GM18502 (cell line): ENCODE data around the gene ADH1B.
"Not testable (repeated sequence)": the region's sequence is repeated elsewhere in the genome, so short reads cannot be mapped to it uniquely, and the experiment has no call there.

Experiments
- ATAC-seq: cut with Tn5 transposase; IDR thresholded peaks from one replicate; pipeline ENCODE4 v1.9.1; 2021; ENCODE audit warnings: mild to moderate bottlenecking; ENCODE audit not compliant: unreplicated experiment, poor library complexity

ADH1B gene

DNA sequence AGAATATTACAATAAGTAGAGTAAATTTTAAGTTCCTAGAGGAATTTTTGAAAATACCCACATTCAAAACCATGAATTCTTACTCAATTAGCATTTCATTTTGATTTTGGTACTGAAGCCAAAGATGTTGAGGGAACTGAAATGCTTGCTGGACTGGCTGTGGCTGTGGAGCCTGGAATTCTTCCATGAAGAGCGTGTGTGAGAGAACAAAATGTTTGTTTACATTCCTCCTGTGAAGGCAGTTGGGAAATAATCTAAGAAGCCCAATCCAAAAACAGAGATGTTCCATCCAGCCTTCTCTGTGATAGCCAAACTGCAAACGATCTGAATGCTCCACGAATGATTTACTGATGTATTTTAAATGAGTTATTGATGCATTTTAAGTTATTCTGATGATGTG is 3.8 kb upstream of the ADH1B start:
- ATAC-seq, result no peak

DNA sequence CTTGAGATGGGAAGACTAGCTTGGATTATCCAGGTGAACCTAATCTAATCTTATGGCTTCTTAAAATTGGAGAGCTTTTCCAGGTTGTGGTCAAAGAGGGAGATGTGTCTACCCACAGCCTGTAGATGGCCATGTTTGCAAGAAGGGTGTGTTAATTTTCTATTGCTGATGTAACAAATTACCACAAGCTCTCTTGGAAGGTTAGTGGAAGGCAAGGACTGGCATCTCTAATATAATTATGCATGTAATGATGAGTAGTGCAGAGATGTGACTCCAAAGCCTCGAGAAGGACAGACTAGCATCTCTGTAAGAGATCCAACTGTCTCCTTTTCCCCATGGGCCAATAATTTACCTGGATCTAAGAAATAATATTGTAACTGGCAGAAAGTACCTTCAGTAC is 3.2 kb upstream of the ADH1B start:
- no peak for ATAC-seq

DNA sequence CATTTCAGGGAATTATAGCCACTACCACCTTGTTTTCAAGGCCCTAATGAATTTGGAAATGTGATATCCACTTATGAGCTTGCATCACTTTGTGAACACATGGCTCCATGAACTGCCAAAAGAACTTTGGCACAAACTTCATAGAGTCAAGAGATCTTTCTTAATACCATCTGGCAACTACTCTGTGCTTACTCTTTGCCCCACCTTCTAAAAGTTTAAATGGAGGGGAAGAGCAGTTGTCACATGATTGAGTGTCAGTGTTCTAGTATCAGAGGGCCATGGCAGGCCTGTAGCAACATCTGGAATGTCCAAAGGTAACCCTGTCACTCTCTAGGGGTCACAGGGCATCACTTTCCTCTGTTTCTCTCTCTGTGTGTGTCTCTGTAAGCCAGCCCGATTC is 2.6 kb upstream of the ADH1B start:
- ATAC-seq, result no peak

DNA sequence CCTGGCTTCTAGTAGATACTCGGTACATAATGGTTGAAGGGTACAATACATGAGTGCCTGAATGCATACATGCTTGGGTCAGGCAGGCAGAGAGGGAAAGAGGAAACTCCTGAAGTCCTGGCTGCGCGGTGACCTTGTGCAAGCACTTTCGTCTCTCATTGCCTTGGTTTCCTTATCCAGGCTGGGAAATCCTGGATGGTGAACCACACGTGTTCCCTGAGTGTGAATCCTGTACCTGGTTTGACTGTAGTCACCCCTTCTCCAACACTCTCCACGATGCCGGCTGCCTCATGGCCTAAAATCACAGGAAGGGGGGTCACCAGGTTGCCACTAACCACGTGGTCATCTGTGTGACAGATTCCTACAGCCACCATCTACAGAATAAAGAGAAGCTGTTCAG is 3.4 kb downstream of the ADH1B start:
- not testable (repeated sequence) for ATAC-seq

DNA sequence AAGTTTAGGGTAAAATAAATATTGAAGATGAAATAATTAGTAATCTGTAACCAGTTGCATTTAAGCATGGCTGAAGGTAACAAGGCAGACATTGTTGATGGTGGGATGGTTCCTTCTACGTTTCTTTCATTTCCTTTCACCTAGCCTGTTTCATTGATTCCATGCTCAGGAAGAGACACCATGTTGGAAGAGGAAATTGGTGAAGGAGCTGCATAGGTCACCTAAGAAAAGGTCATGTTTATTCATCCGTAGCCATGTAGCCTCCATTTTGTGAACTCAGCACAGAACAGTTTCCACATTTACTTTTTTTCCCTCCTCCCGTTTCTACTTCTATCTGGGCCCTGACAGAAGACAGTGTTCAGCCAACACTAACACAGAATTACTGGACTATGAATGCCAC is 3.8 kb downstream of the ADH1B start:
- no peak for ATAC-seq

DNA sequence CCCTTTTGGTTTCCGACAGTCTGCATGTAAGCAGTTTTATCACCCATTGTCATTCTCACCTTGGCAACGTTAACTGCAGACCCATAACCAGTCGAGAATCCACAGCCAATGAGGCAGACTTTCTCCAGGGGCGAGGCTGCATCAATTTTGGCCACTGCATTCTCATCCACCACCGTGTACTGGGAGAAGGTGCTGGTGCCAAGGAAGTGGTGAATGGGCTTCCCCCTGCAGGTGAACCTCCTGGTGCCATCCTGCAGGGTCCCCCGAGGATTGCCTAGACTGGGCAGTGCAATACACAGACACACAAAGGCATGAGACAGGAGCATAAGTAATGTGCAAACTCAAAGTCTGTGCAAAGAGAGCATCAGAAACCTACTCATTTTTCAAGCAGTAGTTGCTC is 5.4 kb downstream of the ADH1B start:
- no peak for ATAC-seq

DNA sequence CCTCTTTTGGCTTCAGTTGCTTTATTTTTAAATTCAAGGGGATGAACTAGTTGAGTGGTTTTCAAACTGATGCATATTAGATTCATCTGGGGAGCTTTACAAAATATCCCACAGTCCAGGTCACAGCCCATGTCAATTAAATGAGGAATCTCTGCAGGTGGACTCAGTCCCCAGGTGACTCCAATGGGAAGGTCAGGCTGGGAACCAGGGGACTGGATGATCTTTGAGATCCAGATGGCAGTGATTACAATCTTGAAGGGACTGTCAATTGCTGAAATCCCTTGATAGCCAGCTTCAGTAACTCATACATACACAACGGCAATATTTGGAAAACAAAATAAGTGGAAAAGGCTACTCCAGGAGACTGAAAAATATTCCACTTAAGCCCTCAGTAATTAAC is 7.0 kb downstream of the ADH1B start:
- no peak for ATAC-seq

DNA sequence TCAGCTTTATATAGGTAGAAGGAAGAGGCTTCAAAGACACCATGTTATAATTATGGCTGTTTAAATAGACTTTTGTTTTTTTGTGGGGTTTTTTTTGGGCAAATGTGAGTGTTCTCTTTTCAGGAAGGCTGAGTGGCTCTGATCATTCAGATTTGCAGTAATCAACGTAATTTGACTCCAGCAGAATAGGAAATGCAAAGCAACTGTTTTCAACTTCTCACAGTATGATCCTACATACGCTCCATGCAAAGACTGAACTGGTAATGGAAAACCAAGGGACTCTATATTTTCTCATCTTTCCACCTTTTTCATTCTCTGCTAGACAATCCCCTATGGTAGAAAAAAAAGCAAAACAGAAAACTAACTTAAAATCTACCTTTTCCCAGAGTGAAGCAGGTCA is 10.8 kb downstream of the ADH1B start:
- no peak for ATAC-seq

DNA sequence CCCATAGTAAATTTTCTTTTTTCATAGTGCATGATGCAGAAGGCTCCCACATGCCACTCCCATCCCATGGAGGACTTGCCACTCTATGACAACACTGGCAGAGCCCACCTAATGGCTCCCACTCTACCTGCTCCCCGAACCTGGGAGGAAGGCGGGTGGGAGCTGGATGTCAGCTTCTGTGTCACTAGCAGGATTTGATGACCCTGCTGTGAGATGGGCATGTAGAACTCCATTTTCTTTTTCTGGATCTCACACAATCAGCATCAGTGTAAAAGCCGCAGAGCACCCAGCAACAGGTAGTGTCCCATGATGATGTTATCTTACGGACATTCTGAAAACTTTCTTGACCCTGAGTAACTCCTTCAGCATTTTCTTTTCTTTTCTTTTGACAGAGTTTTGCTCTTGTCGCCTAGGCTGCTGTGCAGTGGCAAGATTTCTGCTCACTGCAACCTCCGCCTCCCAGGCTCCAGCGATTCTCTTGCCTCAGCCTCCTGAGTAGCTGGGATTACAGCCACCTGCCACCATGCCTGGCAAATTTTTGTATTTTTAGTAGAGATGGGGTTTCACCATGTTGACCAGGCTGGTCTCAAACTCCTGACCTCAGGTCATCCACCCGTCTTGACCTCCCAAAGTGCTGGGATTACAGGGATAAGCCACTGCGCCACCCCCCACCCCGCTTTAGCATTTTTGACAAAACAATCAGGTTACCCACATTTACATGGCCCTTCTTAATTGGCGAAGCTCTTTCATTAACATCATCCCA is 15.4 kb downstream of the ADH1B start:
- no peak for ATAC-seq

DNA sequence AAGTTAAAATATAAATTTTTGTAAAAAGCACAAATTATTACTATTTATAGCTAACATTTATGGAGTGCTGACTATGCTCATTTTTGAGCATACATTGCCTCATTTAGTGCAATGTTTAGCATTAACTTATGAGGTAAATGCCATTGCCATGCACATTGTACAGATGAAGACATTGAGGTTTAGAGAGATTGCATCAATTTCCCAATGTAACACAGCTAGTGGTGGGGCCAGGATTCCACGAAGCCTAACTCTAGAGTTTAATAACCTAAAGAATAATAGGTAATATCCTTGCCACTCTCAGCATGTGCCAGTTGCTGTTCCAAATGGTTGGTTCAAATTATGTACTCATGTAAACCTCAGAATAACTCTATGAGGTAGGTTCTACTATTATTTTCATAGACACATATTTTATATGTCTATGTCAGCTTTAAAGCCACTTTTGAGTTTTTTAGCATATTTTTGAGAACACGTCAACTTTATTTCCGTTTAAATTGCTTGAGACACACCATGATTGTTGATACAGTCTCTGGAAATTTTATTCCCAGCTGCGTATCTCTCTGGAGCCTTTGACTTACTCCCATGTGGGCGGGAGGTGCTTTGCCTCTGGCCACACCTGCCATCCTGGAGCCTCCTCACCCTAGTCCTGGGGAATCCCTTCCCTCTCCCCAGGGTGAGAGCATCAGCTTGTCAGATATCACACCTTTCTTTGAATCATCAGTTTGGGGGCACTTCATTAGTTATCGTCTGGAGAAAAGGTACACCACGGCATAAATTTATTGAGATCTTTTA is 19.6 kb downstream of the ADH1B start:
- no peak for ATAC-seq

DNA sequence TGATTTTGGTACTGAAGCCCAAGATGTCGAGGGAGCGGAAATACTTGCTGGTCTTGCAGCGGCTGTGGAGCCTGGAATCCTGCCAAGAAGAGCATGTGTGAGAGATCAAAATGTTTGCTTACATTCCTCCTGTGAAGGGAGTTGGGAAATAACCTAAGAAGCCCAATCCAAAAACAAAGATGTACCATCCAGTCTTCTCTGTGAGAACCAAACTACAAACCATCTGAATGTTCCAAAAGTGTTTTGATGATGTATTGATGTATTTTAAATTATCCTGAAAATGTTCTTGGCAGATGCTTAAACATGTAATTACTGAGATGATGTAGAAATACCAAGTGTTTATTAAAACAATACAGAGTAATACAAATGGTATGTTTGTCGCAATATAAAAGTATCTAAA is 20.3 kb downstream of the ADH1B start:
- ATAC-seq, result no peak

DNA sequence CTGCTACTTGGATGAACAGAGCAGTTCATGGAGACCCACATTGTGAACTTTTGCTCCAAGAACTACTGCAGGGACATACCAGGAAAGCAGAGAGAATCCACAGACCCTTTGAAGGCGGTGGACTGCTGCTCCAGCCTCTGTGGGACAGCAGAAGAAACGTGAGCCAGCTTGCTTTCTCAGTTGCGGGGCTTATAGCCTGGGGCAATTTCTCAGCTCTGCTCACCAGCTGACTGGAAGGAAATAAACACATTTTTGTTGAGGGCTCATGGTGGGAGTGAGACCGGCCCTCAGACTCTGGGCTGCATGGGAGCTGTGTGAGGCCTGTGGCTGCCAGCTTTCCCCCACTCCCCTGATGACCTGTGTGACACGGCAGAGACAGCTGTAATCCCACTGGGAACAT is 27.8 kb downstream of the ADH1B start:
- ATAC-seq, result no peak

DNA sequence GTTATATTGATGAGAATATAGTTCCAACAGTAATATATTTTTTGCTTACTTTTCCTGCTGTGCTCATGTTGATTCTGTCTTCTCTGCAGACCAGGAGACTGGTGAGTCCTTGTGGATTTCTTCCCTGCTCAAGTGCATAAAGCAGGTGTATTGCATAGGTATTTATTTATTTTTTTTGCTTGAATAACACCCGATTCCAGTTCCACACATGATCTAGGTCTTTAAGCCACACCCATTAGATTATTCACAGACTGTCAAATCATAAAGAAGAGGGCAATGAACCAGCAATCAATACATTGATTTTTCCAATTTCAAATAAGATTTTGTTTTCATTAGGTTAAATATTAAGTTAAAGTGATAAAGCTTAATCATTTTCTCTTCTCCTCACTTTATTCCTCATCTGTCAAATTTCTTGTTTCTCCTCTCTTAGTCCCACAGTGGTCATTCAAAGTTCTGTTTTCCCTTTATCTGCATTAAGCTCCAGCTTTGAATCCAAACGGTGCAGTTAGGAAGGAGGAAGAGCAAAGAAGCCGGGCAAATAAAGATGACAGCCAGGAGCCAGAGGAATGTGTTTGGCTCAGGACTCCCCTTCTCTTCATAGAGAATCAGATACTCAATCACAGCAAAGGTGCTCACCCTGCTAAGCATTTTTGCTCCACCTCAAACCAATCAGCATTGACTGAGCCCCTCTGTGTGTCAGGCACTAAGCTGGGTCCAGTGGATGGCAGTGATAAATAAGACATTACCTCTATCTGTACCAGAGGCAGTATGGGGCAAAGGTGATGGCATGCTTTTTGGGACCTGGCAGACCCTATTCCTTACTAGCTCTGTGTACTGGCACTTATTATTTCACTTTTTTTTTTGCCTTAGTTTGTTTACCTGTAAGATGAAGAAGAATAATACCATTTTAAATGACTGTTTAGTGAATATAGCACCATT is 30.1 kb downstream of the ADH1B start, which contains the start of gene ADH1A:
Gene ADH1A, minus strand, starts transcription at position 138 of the 939 bp plus-strand sequence. Its CDS starts 71 bp downstream, at position 67.
- ATAC-seq, result no peak

DNA sequence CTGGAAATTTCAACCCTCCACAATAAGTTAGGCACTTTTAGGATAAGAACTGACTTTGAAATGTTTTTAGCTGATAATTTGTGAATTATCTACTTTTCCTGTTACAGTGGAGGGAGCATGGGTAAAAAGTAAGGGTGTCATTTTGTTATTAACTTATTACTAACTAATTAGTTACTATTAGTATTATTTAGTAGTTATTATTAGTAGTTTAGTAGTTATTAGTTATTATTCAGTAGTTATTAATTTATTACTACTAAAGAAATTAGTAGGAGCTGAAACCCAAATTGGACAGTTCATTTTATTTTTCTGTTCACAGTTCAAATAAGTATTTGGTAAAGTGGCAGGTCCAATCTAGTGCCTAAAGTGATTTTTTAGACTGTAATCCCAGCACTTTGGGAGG is 35.8 kb downstream of the ADH1B start:
- no peak for ATAC-seq

DNA sequence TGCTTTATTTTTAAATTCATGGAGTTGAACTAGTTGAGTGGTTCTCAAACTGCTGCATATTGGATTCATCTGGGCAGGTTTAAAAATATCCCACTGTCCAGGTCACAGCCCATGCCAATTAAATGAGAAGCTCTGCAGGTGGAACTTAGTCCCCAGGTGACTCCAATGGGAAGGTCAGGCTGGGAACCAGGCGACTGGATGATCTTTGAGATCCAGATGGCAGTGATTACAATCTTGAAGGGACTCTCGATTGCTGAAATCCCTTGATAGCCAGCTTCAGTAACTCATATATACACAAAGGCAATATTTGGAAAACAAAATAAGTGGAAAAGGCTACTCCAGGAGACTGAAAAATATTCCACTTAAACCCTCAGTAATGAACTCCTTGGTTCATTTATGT is 38.5 kb downstream of the ADH1B start:
- no peak for ATAC-seq

DNA sequence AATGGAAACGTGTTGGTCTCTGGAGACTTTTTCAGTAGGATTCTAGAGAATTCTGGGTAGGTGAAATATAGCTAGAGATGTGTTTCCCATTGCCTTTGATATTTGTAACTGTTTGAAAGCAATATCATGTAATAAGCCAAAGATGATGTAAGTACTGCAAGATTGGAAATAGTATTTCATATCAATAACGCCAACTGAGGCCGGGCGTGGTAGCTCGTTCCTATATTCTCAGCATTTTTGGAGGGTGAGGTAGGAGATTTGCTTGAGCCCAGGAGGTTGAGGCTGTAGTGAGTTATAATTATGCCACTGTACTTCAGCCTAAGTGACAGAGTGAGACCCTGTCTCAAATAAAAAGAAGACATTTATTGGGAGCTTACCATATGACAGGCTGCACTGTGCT is 39.9 kb downstream of the ADH1B start:
- ATAC-seq, result no peak

DNA sequence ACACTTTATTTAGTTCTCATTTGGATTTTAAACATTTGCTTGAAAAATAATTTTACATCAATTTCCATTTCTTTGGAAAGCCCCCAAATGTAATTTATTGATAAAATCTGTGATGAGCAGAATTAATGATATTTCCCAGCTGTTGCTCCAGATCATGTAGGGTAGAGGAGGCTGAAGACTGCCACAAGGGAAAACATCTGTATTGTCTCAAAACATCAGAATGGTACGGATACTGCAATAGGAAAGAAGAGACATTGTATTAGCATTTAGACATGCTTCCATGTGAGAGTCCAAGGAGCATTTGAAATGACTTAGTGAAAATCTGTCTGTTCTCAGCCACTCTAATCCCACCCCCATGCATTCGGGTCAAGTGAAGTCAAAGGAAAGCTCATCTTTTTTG is 44.8 kb downstream of the ADH1B start:
- no peak for ATAC-seq

DNA sequence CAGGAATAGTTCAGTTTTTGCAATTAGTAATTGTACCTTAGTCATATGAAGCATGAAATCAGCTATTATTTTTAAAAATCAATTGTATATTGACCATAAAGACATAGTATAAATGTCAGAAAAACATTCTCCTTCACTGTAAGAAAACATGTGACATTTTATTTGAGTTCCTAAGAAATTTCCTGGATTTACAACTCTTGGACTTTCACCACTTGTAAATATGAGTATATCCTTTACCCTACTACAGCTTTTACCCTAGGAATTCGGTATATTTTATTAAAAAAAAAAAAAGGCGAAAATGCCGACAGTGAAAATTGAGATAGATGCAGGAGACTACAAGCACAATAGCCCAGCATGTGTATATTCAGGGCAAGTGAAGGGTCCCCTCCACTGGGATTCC is 45.3 kb downstream of the ADH1B start:
- ATAC-seq, result no peak

DNA sequence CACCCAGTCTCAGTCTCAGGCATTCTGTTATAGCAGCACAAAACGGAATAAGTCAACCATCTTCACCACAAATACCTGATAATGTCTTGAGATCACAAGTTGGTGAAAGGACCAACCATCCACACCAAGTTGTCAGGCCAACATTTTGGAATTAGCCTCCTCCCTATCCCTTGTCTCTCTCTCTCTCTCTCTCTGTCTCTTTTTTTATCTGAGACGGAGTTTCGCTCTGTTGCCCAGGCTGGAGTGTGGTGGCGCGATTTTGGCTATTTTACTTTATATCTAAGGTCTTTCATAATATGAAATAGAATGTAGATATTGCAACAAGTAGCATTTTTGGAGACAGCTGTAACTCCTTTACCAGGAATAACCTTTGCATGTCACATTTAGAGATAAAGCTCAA is 46.2 kb downstream of the ADH1B start:
- ATAC-seq, result no peak

DNA sequence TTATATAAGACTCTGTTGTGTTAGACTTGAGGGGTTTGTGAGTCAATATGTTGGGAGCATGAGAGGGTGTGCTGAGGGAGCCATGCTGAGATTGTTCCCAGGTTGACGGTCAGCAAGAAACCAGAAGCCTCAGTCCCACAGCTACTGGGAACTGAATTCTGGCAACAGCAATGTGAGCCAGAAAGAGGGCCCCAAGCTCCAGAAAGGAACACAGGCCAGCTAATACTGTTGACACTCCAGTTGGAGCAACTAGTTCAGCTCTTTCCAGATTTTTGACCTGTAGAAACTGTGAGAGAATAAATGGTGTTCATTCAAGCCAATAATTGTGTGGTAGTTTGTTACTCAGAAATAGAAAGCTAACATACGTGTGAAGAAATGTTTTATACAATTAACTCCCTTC is 47.5 kb downstream of the ADH1B start:
- ATAC-seq, result no peak

DNA sequence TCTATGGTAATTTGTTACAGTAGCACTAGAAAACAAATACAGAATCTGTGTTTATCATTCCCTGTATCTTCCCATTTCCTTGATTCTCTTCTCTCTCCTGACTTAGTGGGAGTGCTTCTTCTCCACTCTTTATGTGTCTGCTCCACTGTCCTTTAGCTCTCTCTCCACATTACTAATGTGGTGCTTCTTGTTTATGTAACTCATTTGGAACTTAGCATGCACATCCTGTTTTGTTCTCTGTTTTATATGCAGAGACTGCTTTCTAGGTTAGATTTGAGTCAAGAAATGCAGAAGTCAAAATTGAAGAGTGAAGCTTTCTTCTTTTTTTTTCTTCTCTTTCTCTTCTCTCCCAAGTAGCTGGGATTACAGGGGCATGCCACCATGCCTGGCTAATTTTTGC is 56.3 kb downstream of the ADH1B start:
- ATAC-seq, result no peak
